Hepatocyte (in vitro differentiated cells): ENCODE results near the gene UTRN. TPM values are rescaled to one million over a fixed set of nuclear protein-coding genes. Genes with fewer than 3 reads are reported as not detected.

ENCODE experiments used
- DNase-seq: peaks from one replicate; pipeline ENCODE4 v3.0.0-alpha.2; 2016; ENCODE audit warnings: low spot score
- H2AFZ ChIP-seq: fragments of 200-600 bp; sonication (generic); 2 replicates; pipeline ENCODE4 v1.6.0; 2016; ENCODE audit warnings: antibody characterized with exemption, mild to moderate bottlenecking
- H3K27ac ChIP-seq: fragments of 200-600 bp; sonication (generic); 2 replicates; pipeline ENCODE4 v1.5.1; 2016; ENCODE audit warnings: mild to moderate bottlenecking
- H3K27me3 ChIP-seq: fragments of 200-600 bp; sonication (generic); 2 replicates; pipeline ENCODE4 v1.6.1; 2016
- H3K36me3 ChIP-seq: fragments of 200-600 bp; sonication (generic); replicated peaks from 2 replicates; pipeline ENCODE4 v1.5.1; 2016; ENCODE audit warnings: low read depth; ENCODE audit not compliant: insufficient read depth
- H3K4me1 ChIP-seq: fragments of 200-600 bp; sonication (generic); 2 replicates; pipeline ENCODE4 v1.5.1; 2016; ENCODE audit warnings: mild to moderate bottlenecking, moderate library complexity; ENCODE audit not compliant: insufficient read depth
- H3K4me2 ChIP-seq: fragments of 200-600 bp; sonication (generic); 2 replicates; pipeline ENCODE4 v1.6.0; 2016
- H3K4me3 ChIP-seq: fragments of 200-600 bp; sonication (generic); 2 replicates; pipeline ENCODE4 v1.5.1; 2016; ENCODE audit warnings: mild to moderate bottlenecking
- H3K79me2 ChIP-seq: fragments of 200-600 bp; sonication (generic); 2 replicates; pipeline ENCODE4 v1.6.0; 2017; ENCODE audit warnings: mild to moderate bottlenecking
- H3K9me2 ChIP-seq: fragments of 200-600 bp; sonication (generic); replicated peaks from 2 replicates; pipeline ENCODE4 v1.6.0; 2017; ENCODE audit warnings: mild to moderate bottlenecking; ENCODE audit not compliant: insufficient read depth
- H3K9me3 ChIP-seq: fragments of 200-600 bp; sonication (generic); 2 replicates; pipeline ENCODE4 v1.5.1; 2016; ENCODE audit warnings: low read depth, mild to moderate bottlenecking
- H4K20me1 ChIP-seq: fragments of 200-600 bp; sonication (generic); 2 replicates; pipeline ENCODE4 v1.6.0; 2016; ENCODE audit warnings: mild to moderate bottlenecking; ENCODE audit not compliant: insufficient read depth, poor library complexity, severe bottlenecking
- CTCF ChIP-seq: fragments of 200-600 bp; sonication (generic); IDR thresholded peaks from 2 replicates; pipeline ENCODE4 v1.5.1; 2016; ENCODE audit warnings: antibody characterized with exemption, mild to moderate bottlenecking; ENCODE audit not compliant: poor library complexity
- EZH2 ChIP-seq: fragments of 200-600 bp; sonication (generic); IDR thresholded peaks from 2 replicates; pipeline ENCODE4 v1.6.1; 2016; ENCODE audit warnings: antibody characterized with exemption, mild to moderate bottlenecking, borderline replicate concordance
- EZH2phosphoT487 ChIP-seq: fragments of 200-600 bp; sonication (generic); IDR thresholded peaks from one replicate; pipeline ENCODE4 v1.6.1; 2018; ENCODE audit warnings: antibody characterized with exemption, mild to moderate bottlenecking, low read depth, moderate library complexity; ENCODE audit not compliant: unreplicated experiment, severe bottlenecking
- WGBS: methylation state at CpG from one replicate; pipeline ENCODE4 v1.1.6; 2016; ENCODE audit warnings: low lambda C conversion rate; ENCODE audit errors: missing lambda C conversion rate; 5-methylcytosine and 5-hydroxymethylcytosine counted together
- polyA plus RNA-seq: library from polyadenylated mRNA; unstranded; fragments of >200 nt; fragmentation: Nextera tagmentation; extraction: Ambion mirVana; gene quantifications from 2 replicates; pipeline ENCODE4 v1.2.1, GENCODE V29; 2016
- total RNA-seq: library from RNA; depleted of rRNA; stranded (reverse); fragments of >200 nt; gene quantifications from 2 replicates; pipeline ENCODE4 v1.2.3, GENCODE V29; 2014

The UTRN gene
- total and polyA plus RNA-seq, 2 experiments from 2014 or later, result 33.1 to 112 TPM

- no peaks in the 10 kb centered on the region for H3K4me1 ChIP-seq
- 89% methylated on average over 1 of the region's 1 CpG for WGBS
- no peaks in the 10 kb centered on the region for H3K36me3 ChIP-seq
- no peak for TF ChIP-seq EZH2phosphoT487
- TF ChIP-seq CTCF, result no peak
- no peak for TF ChIP-seq EZH2
- no peak overlapping the region for H3K4me3 ChIP-seq
- H4K20me1 ChIP-seq, result no peaks in the 10 kb centered on the region
- DNase-seq, result no peak
- H3K4me2 ChIP-seq, result no peak overlapping the region
- H3K9me2 ChIP-seq, result no peaks in the 10 kb centered on the region
- no peak overlapping the region for H2AFZ ChIP-seq
- H3K79me2 ChIP-seq, result no peaks in the 10 kb centered on the region
- H3K27ac ChIP-seq, result no peak overlapping the region
- H3K9me3 ChIP-seq, result no peaks in the 10 kb centered on the region
- no peaks in the 10 kb centered on the region for H3K27me3 ChIP-seq
These were observed 8.0 kb upstream of the UTRN start for GRCh38 chr6:144277174-144277573.

- no peak overlapping the region for H3K27ac ChIP-seq
- no peaks in the 10 kb centered on the region for H3K79me2 ChIP-seq
- H3K4me3 ChIP-seq, result no peak overlapping the region
- H4K20me1 ChIP-seq, result no peaks in the 10 kb centered on the region
- H3K4me1 ChIP-seq, result no peaks in the 10 kb centered on the region
- no peaks in the 10 kb centered on the region for H3K27me3 ChIP-seq
- TF ChIP-seq EZH2 (no peak), CTCF (no peak), EZH2phosphoT487 (no peak)
- H3K4me2 ChIP-seq, result no peak overlapping the region
- H2AFZ ChIP-seq, result no peak overlapping the region
- no peak for DNase-seq
- WGBS, result 87% methylated on average over 8 of the region's 8 CpGs
- no peaks in the 10 kb centered on the region for H3K9me2 ChIP-seq
- H3K36me3 ChIP-seq, result no peaks in the 10 kb centered on the region
- H3K9me3 ChIP-seq, result no peaks in the 10 kb centered on the region
These were observed 7.4 kb upstream of the UTRN start for GRCh38 chr6:144277605-144278227.

GRCh38 chr6:144278659-144279314, 6.3 kb upstream of the UTRN start:
- 86% methylated on average over 4 of the region's 4 CpGs for WGBS
- no peak for DNase-seq
- TF ChIP-seq EZH2phosphoT487 (no peak), CTCF (no peak), EZH2 (no peak)

More at GRCh38 chr6:144278659-144279314, 6.3 kb upstream of the UTRN start:
- Histone ChIP-seq H3K27me3 (no peaks in the 10 kb centered on the region), H3K4me1 (peaks cover 4% of the 10 kb centered on the region), H3K9me3 (no peaks in the 10 kb centered on the region), H3K79me2 (no peaks in the 10 kb centered on the region), H3K9me2 (no peaks in the 10 kb centered on the region), H3K36me3 (no peaks in the 10 kb centered on the region), H4K20me1 (no peaks in the 10 kb centered on the region), H3K4me2 (no peak overlapping the region), H2AFZ (no peak overlapping the region), H3K27ac (no peak overlapping the region), H3K4me3 (no peak overlapping the region)
